ENCODE measurements around the gene KCTD11. TPM values are rescaled to one million over a fixed set of nuclear protein-coding genes. Genes with fewer than 3 reads are reported as not detected.

KCTD11 gene
- total and polyA plus RNA-seq, 2 experiments from 2014 or later, result 14.0 to 15.9 TPM

DNA sequence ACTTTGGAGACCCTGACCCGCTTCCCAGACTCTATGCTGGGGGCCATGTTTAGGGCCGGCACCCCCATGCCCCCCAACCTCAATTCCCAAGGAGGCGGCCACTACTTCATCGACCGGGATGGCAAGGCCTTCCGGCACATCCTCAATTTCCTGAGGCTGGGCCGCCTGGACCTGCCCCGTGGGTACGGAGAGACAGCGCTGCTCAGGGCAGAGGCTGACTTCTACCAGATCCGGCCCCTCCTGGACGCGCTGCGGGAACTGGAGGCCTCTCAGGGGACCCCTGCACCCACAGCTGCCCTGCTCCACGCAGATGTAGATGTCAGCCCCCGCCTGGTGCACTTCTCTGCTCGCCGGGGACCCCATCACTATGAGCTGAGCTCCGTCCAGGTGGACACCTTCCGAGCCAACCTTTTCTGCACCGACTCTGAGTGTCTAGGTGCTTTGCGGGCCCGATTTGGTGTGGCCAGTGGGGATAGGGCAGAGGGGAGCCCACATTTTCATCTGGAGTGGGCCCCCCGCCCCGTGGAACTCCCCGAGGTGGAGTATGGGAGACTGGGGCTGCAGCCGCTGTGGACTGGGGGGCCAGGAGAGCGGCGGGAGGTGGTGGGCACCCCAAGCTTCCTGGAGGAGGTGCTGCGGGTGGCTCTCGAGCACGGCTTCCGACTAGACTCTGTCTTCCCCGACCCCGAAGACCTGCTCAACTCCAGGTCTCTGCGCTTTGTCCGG lies 1.1 kb downstream of the KCTD11 start:
- TF ChIP-seq, protein P1, sequence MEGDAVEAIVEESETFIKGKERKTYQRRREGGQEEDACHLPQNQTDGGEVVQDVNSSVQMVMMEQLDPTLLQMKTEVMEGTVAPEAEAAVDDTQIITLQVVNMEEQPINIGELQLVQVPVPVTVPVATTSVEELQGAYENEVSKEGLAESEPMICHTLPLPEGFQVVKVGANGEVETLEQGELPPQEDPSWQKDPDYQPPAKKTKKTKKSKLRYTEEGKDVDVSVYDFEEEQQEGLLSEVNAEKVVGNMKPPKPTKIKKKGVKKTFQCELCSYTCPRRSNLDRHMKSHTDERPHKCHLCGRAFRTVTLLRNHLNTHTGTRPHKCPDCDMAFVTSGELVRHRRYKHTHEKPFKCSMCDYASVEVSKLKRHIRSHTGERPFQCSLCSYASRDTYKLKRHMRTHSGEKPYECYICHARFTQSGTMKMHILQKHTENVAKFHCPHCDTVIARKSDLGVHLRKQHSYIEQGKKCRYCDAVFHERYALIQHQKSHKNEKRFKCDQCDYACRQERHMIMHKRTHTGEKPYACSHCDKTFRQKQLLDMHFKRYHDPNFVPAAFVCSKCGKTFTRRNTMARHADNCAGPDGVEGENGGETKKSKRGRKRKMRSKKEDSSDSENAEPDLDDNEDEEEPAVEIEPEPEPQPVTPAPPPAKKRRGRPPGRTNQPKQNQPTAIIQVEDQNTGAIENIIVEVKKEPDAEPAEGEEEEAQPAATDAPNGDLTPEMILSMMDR (IDR thresholded peaks at IDR 0.05; ENCODE audit: low read depth, low read length), result no peak
- Histone ChIP-seq H3K27me3 (no peaks in the 10 kb centered on the region), H3K27ac (peak overlapping the region; percentile 97), H3K9me3 (ENCODE audit: low read depth) (no peaks in the 10 kb centered on the region), H3K36me3 (no peaks in the 10 kb centered on the region), H3K4me3 (peak overlapping the region; percentile 54), H3K4me1 (ENCODE audit: low read depth) (peaks cover 11% of the 10 kb centered on the region)
- DNase-seq (ENCODE audit: low read depth in 1 of 2, low spot score in 1 of 2), result no peak

DNA sequence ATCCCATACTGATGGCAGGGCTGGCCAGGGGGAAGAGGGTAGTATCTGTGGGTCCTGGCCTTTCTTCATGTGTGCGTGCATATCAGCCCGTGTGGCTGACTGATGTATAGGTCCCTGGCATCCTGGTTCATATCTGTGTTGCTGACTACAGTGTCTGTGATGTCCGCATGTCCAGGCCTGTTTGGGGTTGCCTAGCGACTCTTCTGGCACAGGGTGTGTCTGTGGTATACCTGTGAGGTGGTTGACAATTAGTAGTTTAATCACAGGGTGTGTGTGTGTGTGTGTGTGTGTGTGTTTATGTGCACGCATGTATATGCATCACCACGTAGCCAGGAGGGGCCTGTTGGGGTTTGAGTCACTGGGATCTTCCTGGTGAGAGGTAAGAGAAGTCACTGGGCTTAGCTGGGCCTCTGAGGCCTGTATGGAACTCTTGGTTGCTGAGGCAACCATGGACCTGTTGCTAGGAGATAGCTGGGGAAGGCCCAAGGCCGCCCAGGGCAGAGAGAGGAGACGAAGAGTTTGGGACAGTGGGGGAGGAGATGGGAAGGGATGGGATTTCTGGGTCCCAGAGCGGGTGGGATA lies 2.4 kb downstream of the KCTD11 start:
- Histone ChIP-seq H3K27me3 (no peaks in the 10 kb centered on the region), H3K36me3 (no peaks in the 10 kb centered on the region), H3K27ac (no peak overlapping the region), H3K9me3 (ENCODE audit: low read depth) (no peaks in the 10 kb centered on the region), H3K4me3 (no peak overlapping the region), H3K4me1 (ENCODE audit: low read depth) (peaks cover 11% of the 10 kb centered on the region)
- TF ChIP-seq, protein P1 (IDR thresholded peaks at IDR 0.05; ENCODE audit: low read depth, low read length), result no peak
- DNase-seq (ENCODE audit: low read depth in 1 of 2, low spot score in 1 of 2), result peak; percentile 26 to 36

DNA sequence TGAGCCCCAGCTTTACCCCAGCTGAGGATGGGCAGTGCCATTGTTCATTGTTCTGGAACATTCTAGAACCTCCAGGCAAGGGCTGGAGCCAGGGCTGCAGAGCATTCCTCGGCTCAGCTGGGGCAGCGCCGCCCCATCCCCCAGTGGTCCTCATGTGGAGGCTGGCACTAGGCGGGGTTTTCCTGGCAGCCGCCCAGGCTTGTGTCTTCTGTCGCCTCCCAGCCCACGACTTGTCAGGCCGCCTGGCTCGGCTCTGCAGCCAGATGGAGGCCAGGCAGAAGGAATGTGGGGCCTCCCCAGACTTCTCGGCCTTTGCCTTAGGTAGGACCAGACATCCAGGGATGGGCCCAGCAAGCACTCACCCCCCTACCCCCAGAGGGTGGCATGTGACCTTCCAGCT lies 3.1 kb downstream of the KCTD11 start, which contains the start of gene TMEM95:
Gene TMEM95, plus strand, starts transcription at position 104 of the 400 bp plus-strand sequence. Its CDS starts 49 bp downstream, at position 153.
- no peak for DNase-seq (ENCODE audit: low read depth in 1 of 2, low spot score in 1 of 2)
- H3K27ac ChIP-seq, result no peak within 1 kb of the TSS
- no peaks in the 10 kb centered on the region for H3K9me3 ChIP-seq (ENCODE audit: low read depth)
- H3K36me3 ChIP-seq, result no peaks in the 10 kb centered on the region
- H3K4me1 ChIP-seq (ENCODE audit: low read depth), result peaks cover 6% of the 10 kb centered on the region
- H3K4me3 ChIP-seq, result no peak within 1 kb of the TSS
- H3K27me3 ChIP-seq, result no peaks in the 10 kb centered on the region
- TF ChIP-seq, protein P1 (IDR thresholded peaks at IDR 0.05; ENCODE audit: low read depth, low read length), result no peak

DNA sequence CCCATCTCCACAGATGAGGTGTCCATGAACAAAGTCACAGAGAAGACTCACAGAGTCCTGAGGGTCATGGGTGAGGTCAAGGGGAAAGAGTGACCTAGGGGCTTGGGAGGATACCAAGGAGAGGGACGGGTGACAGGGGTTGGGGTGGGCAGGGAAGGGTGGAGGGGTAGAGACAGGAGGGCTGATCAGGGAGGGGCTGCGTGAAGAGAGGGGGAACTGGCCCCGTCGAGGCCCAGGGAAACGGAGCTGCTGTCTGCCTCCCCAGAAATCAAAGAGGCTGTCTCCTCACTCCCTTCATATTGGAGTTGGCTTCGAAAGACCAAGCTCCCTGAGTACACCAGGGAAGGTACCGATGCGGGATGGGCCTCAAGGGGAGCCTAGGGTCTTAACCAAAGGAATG lies 3.6 kb downstream of the KCTD11 start:
- Histone ChIP-seq H3K4me3 (no peak overlapping the region), H3K27ac (no peak overlapping the region), H3K27me3 (no peaks in the 10 kb centered on the region), H3K9me3 (ENCODE audit: low read depth) (no peaks in the 10 kb centered on the region), H3K36me3 (no peaks in the 10 kb centered on the region), H3K4me1 (ENCODE audit: low read depth) (peaks cover 6% of the 10 kb centered on the region)
- TF ChIP-seq, protein P1 (IDR thresholded peaks at IDR 0.05; ENCODE audit: low read depth, low read length), result no peak
- DNase-seq (ENCODE audit: low read depth in 1 of 2, low spot score in 1 of 2), result no peak

DNA sequence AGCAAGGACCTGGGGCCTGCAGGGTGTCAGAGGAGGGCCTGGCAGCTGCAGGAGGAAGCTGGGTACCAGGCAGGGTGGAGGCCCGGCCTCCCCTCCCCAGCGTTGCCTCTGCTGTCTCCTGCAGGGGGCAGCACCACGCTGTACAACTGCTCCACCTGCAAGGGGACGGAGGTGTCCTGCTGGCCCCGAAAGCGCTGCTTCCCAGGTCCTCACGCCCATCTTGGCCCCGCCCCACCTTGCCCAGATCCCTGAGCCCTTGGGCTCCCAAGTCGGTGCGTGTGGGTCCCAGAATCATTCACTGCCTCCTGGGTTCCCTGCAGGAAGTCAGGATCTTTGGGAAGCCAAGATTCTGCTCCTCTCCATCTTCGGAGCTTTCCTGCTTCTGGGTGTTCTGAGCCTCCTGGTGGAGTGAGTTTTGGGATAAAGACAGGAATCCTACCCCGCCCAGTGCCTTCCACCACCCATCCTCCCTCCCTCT lies 4.1 kb downstream of the KCTD11 start:
- peaks cover 6% of the 10 kb centered on the region for H3K4me1 ChIP-seq (ENCODE audit: low read depth)
- no peak overlapping the region for H3K4me3 ChIP-seq
- peak; percentile 78 to 79 for DNase-seq (ENCODE audit: low read depth in 1 of 2, low spot score in 1 of 2)
- TF ChIP-seq, protein P1 (IDR thresholded peaks at IDR 0.05; ENCODE audit: low read depth, low read length), result peak; percentile 83
- no peaks in the 10 kb centered on the region for H3K36me3 ChIP-seq
- H3K27ac ChIP-seq, result no peak overlapping the region
- no peaks in the 10 kb centered on the region for H3K27me3 ChIP-seq
- no peaks in the 10 kb centered on the region for H3K9me3 ChIP-seq (ENCODE audit: low read depth)

Data from cardiac muscle cell (in vitro differentiated cells and primary cell).